Measurements from ENCODE around the gene ZNF821. TPM values are rescaled to one million over a fixed set of nuclear protein-coding genes. Genes with fewer than 3 reads are reported as not detected.
"Not testable (repeated sequence)": the region's sequence is repeated elsewhere in the genome, so short reads cannot be mapped to it uniquely, and the experiment has no call there.

Gene ZNF821
- total RNA-seq, 1 donor from 2014 or later: 13.7 TPM

DNA sequence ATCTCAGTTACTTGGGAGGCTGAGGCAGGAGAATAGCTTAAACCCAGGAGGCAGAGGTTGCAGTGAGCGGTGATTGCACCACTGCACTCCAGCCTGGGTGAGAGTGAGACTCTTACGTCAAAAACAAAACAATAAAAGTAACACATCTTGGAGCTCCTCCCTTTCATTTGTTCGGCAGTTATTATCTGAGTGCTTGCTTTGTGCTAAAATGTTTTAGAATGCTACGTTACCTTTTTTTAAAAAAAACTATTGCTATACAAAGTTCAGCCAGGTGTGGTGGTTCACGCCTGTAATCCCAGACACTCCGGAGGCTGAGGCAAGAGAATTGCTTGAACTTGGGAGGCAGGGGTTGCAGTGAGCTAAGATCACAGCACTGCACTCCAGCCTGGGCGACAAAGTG, 27.1 kb upstream of the ZNF821 start:
- H3K4me3 ChIP-seq (ENCODE audit: low read depth, low read length): no peak overlapping the region
- no peak for DNase-seq (ENCODE audit: low read depth)
- H3K36me3 ChIP-seq (ENCODE audit: control insufficient read depth, insufficient read depth, low read length): peaks cover under 1% of the 10 kb centered on the region
- no peaks in the 10 kb centered on the region for H3K27me3 ChIP-seq (ENCODE audit: control insufficient read depth, insufficient read depth, low read length)
- TF ChIP-seq, protein P1, sequence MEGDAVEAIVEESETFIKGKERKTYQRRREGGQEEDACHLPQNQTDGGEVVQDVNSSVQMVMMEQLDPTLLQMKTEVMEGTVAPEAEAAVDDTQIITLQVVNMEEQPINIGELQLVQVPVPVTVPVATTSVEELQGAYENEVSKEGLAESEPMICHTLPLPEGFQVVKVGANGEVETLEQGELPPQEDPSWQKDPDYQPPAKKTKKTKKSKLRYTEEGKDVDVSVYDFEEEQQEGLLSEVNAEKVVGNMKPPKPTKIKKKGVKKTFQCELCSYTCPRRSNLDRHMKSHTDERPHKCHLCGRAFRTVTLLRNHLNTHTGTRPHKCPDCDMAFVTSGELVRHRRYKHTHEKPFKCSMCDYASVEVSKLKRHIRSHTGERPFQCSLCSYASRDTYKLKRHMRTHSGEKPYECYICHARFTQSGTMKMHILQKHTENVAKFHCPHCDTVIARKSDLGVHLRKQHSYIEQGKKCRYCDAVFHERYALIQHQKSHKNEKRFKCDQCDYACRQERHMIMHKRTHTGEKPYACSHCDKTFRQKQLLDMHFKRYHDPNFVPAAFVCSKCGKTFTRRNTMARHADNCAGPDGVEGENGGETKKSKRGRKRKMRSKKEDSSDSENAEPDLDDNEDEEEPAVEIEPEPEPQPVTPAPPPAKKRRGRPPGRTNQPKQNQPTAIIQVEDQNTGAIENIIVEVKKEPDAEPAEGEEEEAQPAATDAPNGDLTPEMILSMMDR (IDR thresholded peaks at IDR 0.05; ENCODE audit: insufficient read depth, low read length, poor library complexity, severe bottlenecking): no peak

DNA sequence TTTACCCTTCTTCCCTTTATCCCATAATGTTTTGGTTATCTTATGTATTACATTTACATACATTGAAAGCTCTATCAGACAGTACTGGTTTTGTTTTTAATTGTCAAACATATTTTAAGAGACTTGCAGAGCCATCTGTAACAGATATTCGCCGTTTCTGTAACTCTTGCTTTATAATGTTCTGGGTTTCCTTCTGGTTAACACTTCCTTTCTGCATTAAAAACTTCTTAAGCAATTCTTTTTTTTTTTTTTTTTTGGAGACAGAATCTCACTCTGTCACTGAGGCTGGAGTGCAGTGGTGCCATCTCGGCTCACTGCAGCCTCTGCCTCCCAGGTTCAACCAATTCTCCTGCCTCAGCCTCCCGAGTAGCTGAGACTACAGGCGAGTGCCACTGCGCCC, 21.8 kb upstream of the ZNF821 start:
- H3K27me3 ChIP-seq (ENCODE audit: control insufficient read depth, insufficient read depth, low read length); H3K4me3 ChIP-seq (ENCODE audit: low read depth, low read length): not testable (repeated sequence)

DNA sequence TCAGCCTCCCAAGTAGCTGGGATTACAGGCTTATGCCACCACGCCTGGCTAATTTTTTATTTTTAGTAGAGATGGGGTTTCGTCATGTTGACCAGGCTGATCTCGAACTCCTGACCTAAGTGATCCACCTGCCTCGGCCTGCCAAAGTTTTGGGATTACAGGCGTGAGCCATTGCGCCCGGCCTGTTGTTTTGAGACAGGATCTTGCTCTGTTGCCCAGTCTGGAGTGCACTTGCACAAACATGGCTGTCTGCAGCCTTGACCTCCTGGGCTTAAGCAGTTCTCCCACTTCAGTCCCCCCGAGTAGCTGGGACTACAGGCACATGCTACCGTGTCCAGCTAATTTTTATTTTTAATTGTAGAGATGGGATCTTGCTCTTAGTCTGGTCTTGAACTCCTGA, 20.3 kb upstream of the ZNF821 start:
- Histone ChIP-seq H3K27me3 (ENCODE audit: control insufficient read depth, insufficient read depth, low read length) (no peaks in the 10 kb centered on the region), H3K4me3 (ENCODE audit: low read depth, low read length) (no peak overlapping the region), H3K36me3 (ENCODE audit: control insufficient read depth, insufficient read depth, low read length) (no peaks in the 10 kb centered on the region)
- no peak for DNase-seq (ENCODE audit: low read depth)
- TF ChIP-seq, protein P1 (IDR thresholded peaks at IDR 0.05; ENCODE audit: insufficient read depth, low read length, poor library complexity, severe bottlenecking): no peak

More for the DNA sequence above, 21.8 kb upstream of the ZNF821 start:
- DNase-seq (ENCODE audit: low read depth); H3K36me3 ChIP-seq (ENCODE audit: control insufficient read depth, insufficient read depth, low read length): not testable (repeated sequence)

DNA sequence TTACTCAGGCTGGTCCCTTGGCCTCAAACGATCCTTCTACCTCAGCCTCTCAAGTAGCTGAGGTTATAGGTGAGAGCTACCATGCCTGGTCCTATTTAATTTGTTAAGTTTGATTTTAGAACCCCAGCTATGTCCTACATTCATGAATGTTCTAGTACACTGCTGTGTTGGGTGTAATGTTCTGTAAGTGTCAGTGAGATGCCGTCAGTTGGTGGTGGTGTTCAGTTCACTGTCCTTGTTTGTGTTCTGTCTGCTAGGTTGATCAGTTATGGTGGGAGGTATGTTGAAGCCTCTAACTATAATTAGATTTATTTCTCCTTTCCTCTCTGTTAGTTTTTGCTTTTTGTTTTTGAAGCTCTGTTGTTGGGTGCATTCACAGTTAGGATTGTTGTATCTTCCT, 19.6 kb upstream of the ZNF821 start:
- Histone ChIP-seq H3K36me3 (ENCODE audit: control insufficient read depth, insufficient read depth, low read length) (no peaks in the 10 kb centered on the region), H3K27me3 (ENCODE audit: control insufficient read depth, insufficient read depth, low read length) (no peaks in the 10 kb centered on the region), H3K4me3 (ENCODE audit: low read depth, low read length) (no peak overlapping the region)
- TF ChIP-seq, protein P1 (IDR thresholded peaks at IDR 0.05; ENCODE audit: insufficient read depth, low read length, poor library complexity, severe bottlenecking): no peak
- no peak for DNase-seq (ENCODE audit: low read depth)

DNA sequence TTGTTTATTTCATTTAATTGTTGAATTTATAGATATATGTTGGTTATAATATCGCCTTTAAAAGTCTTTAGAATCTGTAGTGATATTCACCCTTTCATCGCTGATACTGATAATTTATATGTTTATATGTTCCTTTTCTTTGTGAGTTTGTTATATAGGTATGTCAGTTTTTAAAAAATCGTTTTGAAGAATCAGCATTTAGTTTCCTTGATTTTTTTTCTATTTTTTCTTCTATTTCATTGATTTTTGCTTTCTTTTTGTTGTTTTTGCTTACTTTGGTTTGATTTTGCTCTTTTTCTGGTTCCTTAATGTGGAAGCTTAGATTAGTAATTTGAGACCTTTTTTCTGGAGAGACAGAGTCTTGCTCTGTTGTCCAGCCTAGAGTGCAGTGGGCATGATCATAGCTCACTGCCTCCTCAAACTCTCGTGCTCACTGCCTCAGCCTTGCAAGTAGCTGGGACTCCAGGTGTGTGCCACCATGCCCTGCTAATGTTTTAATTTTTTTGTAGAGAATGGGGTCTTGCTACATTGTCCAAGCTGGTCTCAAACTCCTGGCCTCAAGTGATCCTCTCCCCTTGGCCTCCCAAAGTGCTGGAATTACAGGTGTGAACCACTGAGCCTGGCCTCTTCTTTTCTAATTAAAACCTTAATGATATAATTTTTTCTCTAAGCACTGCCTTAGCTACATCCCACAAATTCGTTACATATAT, 18.8 kb upstream of the ZNF821 start:
- no peaks in the 10 kb centered on the region for H3K36me3 ChIP-seq (ENCODE audit: control insufficient read depth, insufficient read depth, low read length)
- TF ChIP-seq, protein P1 (IDR thresholded peaks at IDR 0.05; ENCODE audit: insufficient read depth, low read length, poor library complexity, severe bottlenecking): no peak
- DNase-seq (ENCODE audit: low read depth): no peak
- no peaks in the 10 kb centered on the region for H3K27me3 ChIP-seq (ENCODE audit: control insufficient read depth, insufficient read depth, low read length)
- no peak overlapping the region for H3K4me3 ChIP-seq (ENCODE audit: low read depth, low read length)

DNA sequence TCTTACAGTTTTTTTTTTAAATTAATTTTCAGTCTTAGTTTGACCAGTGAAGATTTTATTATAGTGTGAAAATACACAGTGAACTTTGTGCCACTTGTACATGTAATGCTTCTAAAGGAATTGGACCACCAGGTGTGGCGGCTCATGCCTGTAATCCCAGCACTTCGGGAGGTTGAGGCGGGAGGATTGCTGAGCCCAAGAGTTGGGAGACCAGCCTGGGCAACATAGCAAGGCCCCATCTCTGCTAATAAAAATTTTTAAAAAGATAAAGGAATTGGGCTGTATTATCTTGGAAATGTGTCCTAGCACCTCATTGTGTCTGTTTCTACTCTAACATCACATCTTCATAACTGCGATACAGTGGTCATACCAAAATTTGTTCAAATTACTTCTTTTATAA, 15.2 kb upstream of the ZNF821 start:
- Histone ChIP-seq H3K27me3 (ENCODE audit: control insufficient read depth, insufficient read depth, low read length) (no peaks in the 10 kb centered on the region), H3K4me3 (ENCODE audit: low read depth, low read length) (no peak overlapping the region), H3K36me3 (ENCODE audit: control insufficient read depth, insufficient read depth, low read length) (no peaks in the 10 kb centered on the region)
- no peak for DNase-seq (ENCODE audit: low read depth)
- TF ChIP-seq, protein P1 (IDR thresholded peaks at IDR 0.05; ENCODE audit: insufficient read depth, low read length, poor library complexity, severe bottlenecking): no peak

Data from kidney epithelial cell (primary cell).